Mesothelial cell of epicardium (in vitro differentiated cells): ENCODE results near the gene OR4F6. TPM values are rescaled to one million over a fixed set of nuclear protein-coding genes. Genes with fewer than 3 reads are reported as not detected.
"Not testable (repeated sequence)": the region's sequence is repeated elsewhere in the genome, so short reads cannot be mapped to it uniquely, and the experiment has no call there.

Experiments
- DNase-seq, 2 experiments: peaks; one replicate each; pipeline ENCODE4 v3.0.0; 2021; ENCODE audit warnings: low spot score in 2 of 2; ENCODE audit not compliant: unreplicated experiment in 2 of 2
- H3K27ac Mint-ChIP-seq: 2 replicates; pipeline ENCODE4 v1.8.0; 2021; ENCODE audit warnings: mixed read lengths
- H3K27me3 Mint-ChIP-seq: 2 replicates; pipeline ENCODE4 v1.8.0; 2021; ENCODE audit warnings: low read depth, mixed read lengths
- H3K36me3 Mint-ChIP-seq: 2 replicates; pipeline ENCODE4 v1.8.0; 2021; ENCODE audit warnings: mixed read lengths
- H3K4me1 Mint-ChIP-seq: 2 replicates; pipeline ENCODE4 v1.8.0; 2021; ENCODE audit warnings: mixed read lengths
- H3K4me3 Mint-ChIP-seq: 2 replicates; pipeline ENCODE4 v1.8.0; 2021; ENCODE audit warnings: mild to moderate bottlenecking, moderate library complexity, mixed read lengths
- H3K9me3 Mint-ChIP-seq: 2 replicates; pipeline ENCODE4 v1.8.0; 2021; ENCODE audit warnings: mixed read lengths
- total RNA-seq: library from RNA; stranded (reverse); gene quantifications from 3 replicates; pipeline ENCODE4 v1.2.1, GENCODE V29; 2021
- TF ChIP-seq, protein P1 (sequence below): fragments of 200-600 bp; sonication (generic); IDR thresholded peaks from one replicate; pipeline ENCODE4 v1.5.0; 2021; ENCODE audit warnings: antibody characterized with exemption; ENCODE audit not compliant: unreplicated experiment

The OR4F6 gene, protein sequence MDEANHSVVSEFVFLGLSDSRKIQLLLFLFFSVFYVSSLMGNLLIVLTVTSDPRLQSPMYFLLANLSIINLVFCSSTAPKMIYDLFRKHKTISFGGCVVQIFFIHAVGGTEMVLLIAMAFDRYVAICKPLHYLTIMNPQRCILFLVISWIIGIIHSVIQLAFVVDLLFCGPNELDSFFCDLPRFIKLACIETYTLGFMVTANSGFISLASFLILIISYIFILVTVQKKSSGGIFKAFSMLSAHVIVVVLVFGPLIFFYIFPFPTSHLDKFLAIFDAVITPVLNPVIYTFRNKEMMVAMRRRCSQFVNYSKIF
- total RNA-seq: not detected in 3 replicates

GRCh38 chr15:101803209-101803608 lies at the start of gene OR4F6:
TSS of gene OR4F6 (plus strand) at chr15:101803509. CDS start at chr15:101805720, 2,211 bp downstream.
- H3K36me3 Mint-ChIP-seq: no peaks in the 10 kb centered on the region
- no peaks in the 10 kb centered on the region for H3K4me1 Mint-ChIP-seq
- no peak for DNase-seq
- TF ChIP-seq, protein P1, sequence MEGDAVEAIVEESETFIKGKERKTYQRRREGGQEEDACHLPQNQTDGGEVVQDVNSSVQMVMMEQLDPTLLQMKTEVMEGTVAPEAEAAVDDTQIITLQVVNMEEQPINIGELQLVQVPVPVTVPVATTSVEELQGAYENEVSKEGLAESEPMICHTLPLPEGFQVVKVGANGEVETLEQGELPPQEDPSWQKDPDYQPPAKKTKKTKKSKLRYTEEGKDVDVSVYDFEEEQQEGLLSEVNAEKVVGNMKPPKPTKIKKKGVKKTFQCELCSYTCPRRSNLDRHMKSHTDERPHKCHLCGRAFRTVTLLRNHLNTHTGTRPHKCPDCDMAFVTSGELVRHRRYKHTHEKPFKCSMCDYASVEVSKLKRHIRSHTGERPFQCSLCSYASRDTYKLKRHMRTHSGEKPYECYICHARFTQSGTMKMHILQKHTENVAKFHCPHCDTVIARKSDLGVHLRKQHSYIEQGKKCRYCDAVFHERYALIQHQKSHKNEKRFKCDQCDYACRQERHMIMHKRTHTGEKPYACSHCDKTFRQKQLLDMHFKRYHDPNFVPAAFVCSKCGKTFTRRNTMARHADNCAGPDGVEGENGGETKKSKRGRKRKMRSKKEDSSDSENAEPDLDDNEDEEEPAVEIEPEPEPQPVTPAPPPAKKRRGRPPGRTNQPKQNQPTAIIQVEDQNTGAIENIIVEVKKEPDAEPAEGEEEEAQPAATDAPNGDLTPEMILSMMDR: no peak
- H3K27ac Mint-ChIP-seq: no peak within 1 kb of the TSS
- H3K4me3 Mint-ChIP-seq: no peak within 1 kb of the TSS
- H3K9me3 Mint-ChIP-seq: no peaks in the 10 kb centered on the region
- peaks cover 44% of the 10 kb centered on the region for H3K27me3 Mint-ChIP-seq

- not testable (repeated sequence) for H3K27me3 Mint-ChIP-seq, H3K9me3 Mint-ChIP-seq, H3K4me3 Mint-ChIP-seq, H3K36me3 Mint-ChIP-seq, H3K4me1 Mint-ChIP-seq, H3K27ac Mint-ChIP-seq, DNase-seq
Observed at GRCh38 chr15:101764669-101765339, 38.5 kb upstream of the OR4F6 start.

GRCh38 chr15:101765340-101765671 lies 38.0 kb upstream of the OR4F6 start:
- not testable (repeated sequence) for DNase-seq, H3K9me3 Mint-ChIP-seq, H3K27ac Mint-ChIP-seq, H3K27me3 Mint-ChIP-seq, H3K36me3 Mint-ChIP-seq, H3K4me3 Mint-ChIP-seq, H3K4me1 Mint-ChIP-seq

DNA sequence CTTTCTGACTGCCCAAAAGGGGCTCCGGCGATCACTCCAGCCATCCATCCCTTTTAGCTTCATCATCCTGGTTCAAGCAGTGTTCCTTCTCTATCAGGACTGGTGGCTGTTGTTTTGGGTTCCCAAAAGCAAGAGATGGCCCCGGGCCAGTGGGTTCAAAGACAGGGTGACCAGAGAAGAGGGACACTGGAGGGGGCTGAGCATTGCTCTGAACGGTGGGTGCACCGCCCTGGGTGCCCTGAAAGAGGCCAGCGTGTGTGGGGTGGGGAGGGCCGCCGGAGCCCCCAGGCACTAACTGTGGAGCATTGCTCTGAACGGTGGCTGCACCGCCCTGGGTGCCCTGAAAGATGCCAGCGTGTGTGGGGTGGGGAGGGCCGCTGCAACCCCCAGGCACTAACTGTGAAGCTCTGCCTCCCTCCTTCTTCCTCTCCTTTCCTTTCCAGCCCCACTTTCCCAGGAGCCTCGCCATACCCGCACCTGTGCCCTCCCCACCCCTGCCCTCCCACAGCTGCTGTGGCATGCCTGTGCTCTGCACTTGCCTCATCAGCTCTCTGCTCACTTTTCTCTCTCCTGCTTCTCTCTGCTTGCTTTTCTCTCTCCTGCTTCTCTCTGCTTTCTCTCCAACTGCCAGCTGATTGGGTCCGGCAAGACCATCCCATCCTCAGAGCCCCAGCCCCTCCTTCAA lies 37.4 kb upstream of the OR4F6 start:
- TF ChIP-seq, protein P1: no peak
- Mint-ChIP-seq H3K27me3 (no peaks in the 10 kb centered on the region), H3K4me3 (no peak overlapping the region), H3K4me1 (no peaks in the 10 kb centered on the region), H3K27ac (no peak overlapping the region), H3K9me3 (no peaks in the 10 kb centered on the region), H3K36me3 (no peaks in the 10 kb centered on the region)
- DNase-seq: no peak

DNA sequence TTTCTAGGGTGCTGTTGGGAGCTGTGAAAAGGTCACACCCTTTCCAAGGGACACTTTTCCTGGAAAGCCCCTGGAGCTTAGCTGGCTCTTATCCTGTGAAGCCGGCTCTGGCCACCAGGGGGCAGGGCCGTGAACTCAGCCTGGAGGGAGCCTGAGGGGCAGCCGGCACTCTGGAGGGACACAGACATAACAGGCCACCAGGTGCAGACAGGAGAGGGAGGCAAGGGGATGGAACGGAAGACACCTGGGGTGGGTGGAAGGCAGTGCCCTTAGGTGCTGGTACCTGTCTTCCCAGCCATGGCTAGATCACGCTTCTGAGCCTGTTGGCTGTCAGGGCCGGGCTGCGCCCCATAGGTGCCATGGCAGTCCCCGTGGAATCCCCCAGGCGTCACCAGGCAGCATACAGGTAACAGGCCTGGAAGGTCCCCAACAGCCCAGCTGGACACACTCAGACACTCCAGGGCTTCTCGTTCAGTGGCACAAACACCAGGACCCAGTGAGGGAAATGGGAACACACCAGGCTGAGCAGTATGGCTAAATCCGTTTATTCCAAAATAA lies 36.1 kb upstream of the OR4F6 start:
- H3K36me3 Mint-ChIP-seq, H3K4me3 Mint-ChIP-seq, DNase-seq, H3K9me3 Mint-ChIP-seq, H3K27me3 Mint-ChIP-seq, H3K4me1 Mint-ChIP-seq, H3K27ac Mint-ChIP-seq: not testable (repeated sequence)

GRCh38 chr15:101772921-101773320 lies 30.4 kb upstream of the OR4F6 start:
- Mint-ChIP-seq H3K4me3 (no peak overlapping the region), H3K27me3 (peaks cover 32% of the 10 kb centered on the region), H3K9me3 (no peaks in the 10 kb centered on the region), H3K36me3 (no peaks in the 10 kb centered on the region), H3K4me1 (no peaks in the 10 kb centered on the region), H3K27ac (no peak overlapping the region)
- no peak for DNase-seq
- TF ChIP-seq, protein P1: no peak

DNA sequence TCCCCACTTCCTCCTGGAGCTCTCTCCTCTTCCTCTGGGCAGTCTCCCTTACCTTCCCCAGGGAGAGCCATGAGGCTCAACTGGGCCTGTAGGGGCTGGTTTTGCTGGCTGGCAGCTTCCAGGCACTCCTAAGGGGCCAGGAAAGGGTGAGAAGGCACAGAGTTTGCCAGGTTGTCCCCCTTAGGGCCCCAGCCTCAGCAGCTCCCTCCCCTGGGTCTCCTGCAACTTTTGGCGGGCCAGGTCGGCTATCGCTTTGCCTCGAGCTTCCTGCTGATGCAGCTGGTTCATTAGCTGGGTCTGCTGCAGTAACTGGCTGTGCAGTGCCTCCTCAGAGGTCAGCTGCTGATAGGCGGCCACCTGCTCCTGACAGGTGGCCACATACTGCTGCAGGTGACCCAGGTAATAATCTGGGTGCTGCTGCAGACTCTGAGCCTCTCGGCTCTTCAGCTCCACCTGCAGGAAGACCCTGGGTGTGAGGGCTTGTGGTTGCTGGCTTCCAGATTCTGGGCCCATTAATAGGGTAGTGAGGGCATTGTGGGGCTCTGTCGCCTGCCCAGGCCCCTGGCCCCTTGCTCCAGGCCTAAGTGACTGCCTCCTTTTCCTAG lies 29.7 kb upstream of the OR4F6 start:
- TF ChIP-seq, protein P1: no peak
- Mint-ChIP-seq H3K36me3 (no peaks in the 10 kb centered on the region), H3K4me1 (no peaks in the 10 kb centered on the region)

More for the DNA sequence above, 29.7 kb upstream of the OR4F6 start:
- no peak overlapping the region for H3K27ac Mint-ChIP-seq
- H3K4me3 Mint-ChIP-seq: no peak overlapping the region
- H3K9me3 Mint-ChIP-seq: no peaks in the 10 kb centered on the region
- H3K27me3 Mint-ChIP-seq: peaks cover 39% of the 10 kb centered on the region
- DNase-seq: no peak
